ENCODE measurements around the gene RILPL2.

The RILPL2 gene

GRCh38 chr12:123450636-123451035, 14.2 kb upstream of the RILPL2 start:
- no peak overlapping the region for H3K4me3 ChIP-seq (ENCODE audit: low read depth in 1 of 2, low read length in 2 of 2)
- no peak overlapping the region for H3K9ac ChIP-seq (ENCODE audit: low read depth in 1 of 2, low read length in 2 of 2)
- H3K27me3 ChIP-seq (ENCODE audit: control insufficient read depth in 1 of 2, insufficient read depth in 2 of 2, low read length in 2 of 2) = no peaks in the 10 kb centered on the region
- H3K4me1 ChIP-seq (ENCODE audit: control insufficient read depth in 1 of 2, insufficient read depth in 2 of 2, low read length in 2 of 2) = no peaks in the 10 kb centered on the region
- no peaks in the 10 kb centered on the region for H3K9me3 ChIP-seq (ENCODE audit: control insufficient read depth in 1 of 2, low read length in 2 of 2)
- no peak overlapping the region for H3K27ac ChIP-seq (ENCODE audit: low read depth, low read length)
- H3K36me3 ChIP-seq (ENCODE audit: control insufficient read depth in 1 of 2, insufficient read depth in 2 of 2, low read length in 2 of 2) = no peaks in the 10 kb centered on the region

- no peaks in the 10 kb centered on the region for H3K36me3 ChIP-seq (ENCODE audit: control insufficient read depth in 1 of 2, insufficient read depth in 2 of 2, low read length in 2 of 2)
- no peak overlapping the region for H3K4me3 ChIP-seq (ENCODE audit: low read depth in 1 of 2, low read length in 2 of 2)
- H3K9me3 ChIP-seq (ENCODE audit: control insufficient read depth in 1 of 2, low read length in 2 of 2) = no peaks in the 10 kb centered on the region
- H3K27ac ChIP-seq (ENCODE audit: low read depth, low read length) = no peak overlapping the region
- H3K4me1 ChIP-seq (ENCODE audit: control insufficient read depth in 1 of 2, insufficient read depth in 2 of 2, low read length in 2 of 2) = no peaks in the 10 kb centered on the region
- no peak overlapping the region for H3K9ac ChIP-seq (ENCODE audit: low read depth in 1 of 2, low read length in 2 of 2)
- H3K27me3 ChIP-seq (ENCODE audit: control insufficient read depth in 1 of 2, insufficient read depth in 2 of 2, low read length in 2 of 2) = no peaks in the 10 kb centered on the region
Measured at GRCh38 chr12:123449856-123450255, 13.4 kb upstream of the RILPL2 start.

- Histone ChIP-seq H3K36me3 (ENCODE audit: control insufficient read depth in 1 of 2, insufficient read depth in 2 of 2, low read length in 2 of 2) (no peaks in the 10 kb centered on the region), H3K27ac (ENCODE audit: low read depth, low read length) (no peak overlapping the region), H3K9me3 (ENCODE audit: control insufficient read depth in 1 of 2, low read length in 2 of 2) (no peaks in the 10 kb centered on the region), H3K4me1 (ENCODE audit: control insufficient read depth in 1 of 2, insufficient read depth in 2 of 2, low read length in 2 of 2) (no peaks in the 10 kb centered on the region), H3K27me3 (ENCODE audit: control insufficient read depth in 1 of 2, insufficient read depth in 2 of 2, low read length in 2 of 2) (no peaks in the 10 kb centered on the region), H3K9ac (ENCODE audit: low read depth in 1 of 2, low read length in 2 of 2) (no peak overlapping the region), H3K4me3 (ENCODE audit: low read depth in 1 of 2, low read length in 2 of 2) (no peak overlapping the region)
Measured at GRCh38 chr12:123449249-123449733, 12.8 kb upstream of the RILPL2 start.

GRCh38 chr12:123446333-123446713, 9.8 kb upstream of the RILPL2 start:
- H3K9ac ChIP-seq (ENCODE audit: low read depth in 1 of 2, low read length in 2 of 2) = no peak overlapping the region

GRCh38 chr12:123445388-123446332, 9.2 kb upstream of the RILPL2 start:
- Histone ChIP-seq H3K4me3 (ENCODE audit: low read depth in 1 of 2, low read length in 2 of 2) (no peak overlapping the region), H3K4me1 (ENCODE audit: control insufficient read depth in 1 of 2, insufficient read depth in 2 of 2, low read length in 2 of 2) (no peaks in the 10 kb centered on the region), H3K9me3 (ENCODE audit: control insufficient read depth in 1 of 2, low read length in 2 of 2) (no peaks in the 10 kb centered on the region), H3K36me3 (ENCODE audit: control insufficient read depth in 1 of 2, insufficient read depth in 2 of 2, low read length in 2 of 2) (no peaks in the 10 kb centered on the region), H3K27ac (ENCODE audit: low read depth, low read length) (no peak overlapping the region), H3K27me3 (ENCODE audit: control insufficient read depth in 1 of 2, insufficient read depth in 2 of 2, low read length in 2 of 2) (no peaks in the 10 kb centered on the region), H3K9ac (ENCODE audit: low read depth in 1 of 2, low read length in 2 of 2) (no peak overlapping the region)

More at GRCh38 chr12:123446333-123446713, 9.8 kb upstream of the RILPL2 start:
- H3K9me3 ChIP-seq (ENCODE audit: control insufficient read depth in 1 of 2, low read length in 2 of 2) = no peaks in the 10 kb centered on the region
- no peak overlapping the region for H3K4me3 ChIP-seq (ENCODE audit: low read depth in 1 of 2, low read length in 2 of 2)
- no peaks in the 10 kb centered on the region for H3K27me3 ChIP-seq (ENCODE audit: control insufficient read depth in 1 of 2, insufficient read depth in 2 of 2, low read length in 2 of 2)
- no peaks in the 10 kb centered on the region for H3K36me3 ChIP-seq (ENCODE audit: control insufficient read depth in 1 of 2, insufficient read depth in 2 of 2, low read length in 2 of 2)
- no peak overlapping the region for H3K27ac ChIP-seq (ENCODE audit: low read depth, low read length)
- no peaks in the 10 kb centered on the region for H3K4me1 ChIP-seq (ENCODE audit: control insufficient read depth in 1 of 2, insufficient read depth in 2 of 2, low read length in 2 of 2)

- no peak overlapping the region for H3K27ac ChIP-seq (ENCODE audit: low read depth, low read length)
- no peak overlapping the region for H3K4me3 ChIP-seq (ENCODE audit: low read depth in 1 of 2, low read length in 2 of 2)
Measured at GRCh38 chr12:123444092-123445026, 7.9 kb upstream of the RILPL2 start.

GRCh38 chr12:123442774-123443173, 6.3 kb upstream of the RILPL2 start:
- Histone ChIP-seq H3K4me1 (ENCODE audit: control insufficient read depth in 1 of 2, insufficient read depth in 2 of 2, low read length in 2 of 2) (no peaks in the 10 kb centered on the region), H3K27me3 (ENCODE audit: control insufficient read depth in 1 of 2, insufficient read depth in 2 of 2, low read length in 2 of 2) (no peaks in the 10 kb centered on the region), H3K9ac (ENCODE audit: low read depth in 1 of 2, low read length in 2 of 2) (no peak overlapping the region), H3K4me3 (ENCODE audit: low read depth in 1 of 2, low read length in 2 of 2) (no peak overlapping the region), H3K27ac (ENCODE audit: low read depth, low read length) (no peak overlapping the region), H3K9me3 (ENCODE audit: control insufficient read depth in 1 of 2, low read length in 2 of 2) (no peaks in the 10 kb centered on the region), H3K36me3 (ENCODE audit: control insufficient read depth in 1 of 2, insufficient read depth in 2 of 2, low read length in 2 of 2) (no peaks in the 10 kb centered on the region)

More at GRCh38 chr12:123444092-123445026, 7.9 kb upstream of the RILPL2 start:
- no peaks in the 10 kb centered on the region for H3K36me3 ChIP-seq (ENCODE audit: control insufficient read depth in 1 of 2, insufficient read depth in 2 of 2, low read length in 2 of 2)
- no peaks in the 10 kb centered on the region for H3K27me3 ChIP-seq (ENCODE audit: control insufficient read depth in 1 of 2, insufficient read depth in 2 of 2, low read length in 2 of 2)
- no peaks in the 10 kb centered on the region for H3K4me1 ChIP-seq (ENCODE audit: control insufficient read depth in 1 of 2, insufficient read depth in 2 of 2, low read length in 2 of 2)
- no peak overlapping the region for H3K9ac ChIP-seq (ENCODE audit: low read depth in 1 of 2, low read length in 2 of 2)
- no peaks in the 10 kb centered on the region for H3K9me3 ChIP-seq (ENCODE audit: control insufficient read depth in 1 of 2, low read length in 2 of 2)

GRCh38 chr12:123441523-123442164, 5.2 kb upstream of the RILPL2 start:
- Histone ChIP-seq H3K4me1 (ENCODE audit: control insufficient read depth in 1 of 2, insufficient read depth in 2 of 2, low read length in 2 of 2) (peaks cover 4 to 6% of the 10 kb centered on the region in 2 donors), H3K36me3 (ENCODE audit: control insufficient read depth in 1 of 2, insufficient read depth in 2 of 2, low read length in 2 of 2) (no peaks in the 10 kb centered on the region), H3K27ac (ENCODE audit: low read depth, low read length) (no peak overlapping the region), H3K27me3 (ENCODE audit: control insufficient read depth in 1 of 2, insufficient read depth in 2 of 2, low read length in 2 of 2) (no peaks in the 10 kb centered on the region), H3K4me3 (ENCODE audit: low read depth in 1 of 2, low read length in 2 of 2) (no peak overlapping the region), H3K9me3 (ENCODE audit: control insufficient read depth in 1 of 2, low read length in 2 of 2) (no peaks in the 10 kb centered on the region), H3K9ac (ENCODE audit: low read depth in 1 of 2, low read length in 2 of 2) (no peak overlapping the region)

GRCh38 chr12:123435636-123436016, 858 bp downstream of the RILPL2 start:
- H3K9me3 ChIP-seq (ENCODE audit: control insufficient read depth in 1 of 2, low read length in 2 of 2) = no peaks in the 10 kb centered on the region
- peak overlapping the region; percentile 75 to 88 for H3K9ac ChIP-seq (ENCODE audit: low read depth in 1 of 2, low read length in 2 of 2)
- H3K36me3 ChIP-seq (ENCODE audit: control insufficient read depth in 1 of 2, insufficient read depth in 2 of 2, low read length in 2 of 2) = no peaks in the 10 kb centered on the region
- H3K4me1 ChIP-seq (ENCODE audit: control insufficient read depth in 1 of 2, insufficient read depth in 2 of 2, low read length in 2 of 2) = peaks cover 4 to 15% of the 10 kb centered on the region in 2 donors
- no peaks in the 10 kb centered on the region for H3K27me3 ChIP-seq (ENCODE audit: control insufficient read depth in 1 of 2, insufficient read depth in 2 of 2, low read length in 2 of 2)
- H3K27ac ChIP-seq (ENCODE audit: low read depth, low read length) = no peak overlapping the region
- H3K4me3 ChIP-seq (ENCODE audit: low read depth in 1 of 2, low read length in 2 of 2) = peak overlapping the region; percentile 71 to 90
